OCI-LY1 (cell line): ENCODE measurements around the gene OPRD1.

Experiments
- CTCF ChIP-seq: fragments of 200-600 bp; sonication (generic), shearing (Covaris generic); IDR thresholded peaks from 2 replicates; pipeline ENCODE4 v1.5.1; 2017; ENCODE audit warnings: mild to moderate bottlenecking, antibody characterized with exemption, low read length, moderate library complexity, mixed read lengths
- EZH2 ChIP-seq: fragments of 200-600 bp; sonication (generic), shearing (Covaris generic); IDR thresholded peaks from 2 replicates; pipeline ENCODE4 v1.8.0; 2017; ENCODE audit warnings: borderline replicate concordance, mixed run types, mild to moderate bottlenecking, antibody characterized with exemption, low read length, moderate library complexity, mixed read lengths

- no peak for TF ChIP-seq CTCF
- no peak for TF ChIP-seq EZH2
Measured at GRCh38 chr1:28887419-28887834, 75.5 kb downstream of the OPRD1 start.
